Natural killer cell (primary cell): ENCODE measurements around the gene TMEM121B. TPM values are rescaled to one million over a fixed set of nuclear protein-coding genes. Genes with fewer than 3 reads are reported as not detected.

Experiments used
- ATAC-seq, 3 donors: fragments of 150-1000 bp in 2 of 3; fragments of 200-7000 bp in 1 of 3; cut with Tn5 transposase; 1 replicate in 1 of 3; 2 replicates in 2 of 3; pipeline ENCODE4 v1.10.0; 2021; ENCODE audit warnings: mild to moderate bottlenecking in 2 of 3, moderate library complexity in 2 of 3
- DNase-seq, 2 donors: peaks; one replicate each; pipeline versions ENCODE4 v3.0.0 to v3.0.0-alpha.2; 2013 to 2021; ENCODE audit warnings: mixed read lengths in 1 of 2
- H3K27ac ChIP-seq: one replicate; pipeline ENCODE4 v1.5.1; 2013; ENCODE audit warnings: mild to moderate bottlenecking, low read length
- H3K27me3 ChIP-seq: one replicate; pipeline ENCODE4 v1.6.1; 2013; ENCODE audit warnings: low read length; ENCODE audit not compliant: control insufficient read depth, insufficient read depth
- H3K36me3 ChIP-seq: one replicate; pipeline ENCODE4 v1.6.1; 2013; ENCODE audit warnings: low read length; ENCODE audit not compliant: control insufficient read depth, insufficient read depth
- H3K4me1 ChIP-seq: one replicate; pipeline ENCODE4 v1.6.1; 2013; ENCODE audit warnings: low read length; ENCODE audit not compliant: control insufficient read depth, insufficient read depth
- H3K4me3 ChIP-seq: one replicate; pipeline ENCODE4 v1.5.1; 2013; ENCODE audit warnings: low read length
- H3K9me3 ChIP-seq: one replicate; pipeline ENCODE4 v1.6.1; 2013; ENCODE audit warnings: low read length; ENCODE audit not compliant: control insufficient read depth, insufficient read depth
- H3K27ac Mint-ChIP-seq, 2 donors: one replicate each; pipeline ENCODE4 v1.8.0; 2022; ENCODE audit warnings: mild to moderate bottlenecking in 2 of 2, mixed read lengths in 2 of 2, moderate library complexity in 1 of 2
- H3K27me3 Mint-ChIP-seq, 2 donors: one replicate each; pipeline ENCODE4 v1.8.0; 2022; ENCODE audit warnings: low read depth in 2 of 2, mixed read lengths in 2 of 2
- H3K36me3 Mint-ChIP-seq: one replicate; pipeline ENCODE4 v1.8.0; 2022; ENCODE audit warnings: mixed read lengths
- H3K4me1 Mint-ChIP-seq, 2 donors: one replicate each; pipeline ENCODE4 v1.8.0; 2022; ENCODE audit warnings: mixed read lengths in 2 of 2
- H3K4me3 Mint-ChIP-seq: one replicate; pipeline ENCODE4 v1.8.0; 2022; ENCODE audit warnings: mild to moderate bottlenecking, moderate library complexity, mixed read lengths
- H3K9me3 Mint-ChIP-seq, 2 donors: one replicate each; pipeline ENCODE4 v1.8.0; 2022; ENCODE audit warnings: mixed read lengths in 2 of 2
- WGBS: methylation state at CpG from one replicate; pipeline ENCODE4 v1.1.7; 2013; ENCODE audit warnings: missing lambda C conversion rate; ENCODE audit not compliant: insufficient coverage; 5-methylcytosine and 5-hydroxymethylcytosine counted together
- intact Hi-C: fragments of 100-400 bp; cut with micrococcal nuclease; formaldehyde crosslinking; loops from one replicate; pipeline ENCODE4 v1.14.2; 2022
- total RNA-seq, 4 donors: library from RNA; stranded (reverse); fragments of 120-200 nt in 1 of 4; gene quantifications; one replicate each; pipeline versions ENCODE4 v1.2.3 to v1.2.4, GENCODE V29; 2013 to 2022
- TF ChIP-seq, protein P1 (sequence below): fragments of 200-600 bp; IDR thresholded peaks from one replicate; pipeline ENCODE4 v1.8.0; 2022; ENCODE audit warnings: antibody characterized with exemption

TMEM121B gene
- total RNA-seq, 3 donors from 2014 or later (not counting 1 experiment from before 2014, with no cell fraction given): 0.18 to 0.35 TPM; not detected in 1

DNA sequence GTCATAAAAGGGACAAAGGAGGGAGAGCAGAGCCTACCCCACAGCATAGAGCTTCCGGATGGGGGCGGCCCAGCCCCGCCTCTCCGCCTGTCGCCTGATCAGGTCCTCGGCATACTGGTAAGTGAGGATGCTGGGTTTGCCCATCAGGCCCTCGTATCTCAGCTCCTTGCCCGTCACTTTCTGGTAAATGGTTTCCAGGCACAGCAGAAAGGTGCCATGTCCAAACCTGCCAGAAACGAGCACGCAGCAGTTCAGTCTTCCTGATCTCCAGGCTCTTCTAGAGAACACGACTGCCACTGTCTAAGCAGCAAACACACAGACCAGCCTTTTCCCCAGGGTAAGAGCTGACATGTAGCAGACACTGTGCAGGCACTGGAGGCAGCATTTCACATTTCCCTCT lies 17.4 kb upstream of the TMEM121B start:
- Histone ChIP-seq H3K36me3 (peaks cover 31% of the 10 kb centered on the region), H3K9me3 (no peaks in the 10 kb centered on the region), H3K4me3 (no peak overlapping the region), H3K4me1 (no peaks in the 10 kb centered on the region), H3K27ac (no peak overlapping the region), H3K27me3 (no peaks in the 10 kb centered on the region)
- H3K27ac Mint-ChIP-seq: no peak overlapping the region
- no peaks in the 10 kb centered on the region for H3K9me3 Mint-ChIP-seq
- no peaks in the 10 kb centered on the region for H3K27me3 Mint-ChIP-seq
- WGBS: 95% methylated on average over 11 of the region's 11 CpGs
- intact Hi-C loops: no loop called here
- ATAC-seq: no peak
- H3K4me3 Mint-ChIP-seq: no peak overlapping the region
- TF ChIP-seq, protein P1, sequence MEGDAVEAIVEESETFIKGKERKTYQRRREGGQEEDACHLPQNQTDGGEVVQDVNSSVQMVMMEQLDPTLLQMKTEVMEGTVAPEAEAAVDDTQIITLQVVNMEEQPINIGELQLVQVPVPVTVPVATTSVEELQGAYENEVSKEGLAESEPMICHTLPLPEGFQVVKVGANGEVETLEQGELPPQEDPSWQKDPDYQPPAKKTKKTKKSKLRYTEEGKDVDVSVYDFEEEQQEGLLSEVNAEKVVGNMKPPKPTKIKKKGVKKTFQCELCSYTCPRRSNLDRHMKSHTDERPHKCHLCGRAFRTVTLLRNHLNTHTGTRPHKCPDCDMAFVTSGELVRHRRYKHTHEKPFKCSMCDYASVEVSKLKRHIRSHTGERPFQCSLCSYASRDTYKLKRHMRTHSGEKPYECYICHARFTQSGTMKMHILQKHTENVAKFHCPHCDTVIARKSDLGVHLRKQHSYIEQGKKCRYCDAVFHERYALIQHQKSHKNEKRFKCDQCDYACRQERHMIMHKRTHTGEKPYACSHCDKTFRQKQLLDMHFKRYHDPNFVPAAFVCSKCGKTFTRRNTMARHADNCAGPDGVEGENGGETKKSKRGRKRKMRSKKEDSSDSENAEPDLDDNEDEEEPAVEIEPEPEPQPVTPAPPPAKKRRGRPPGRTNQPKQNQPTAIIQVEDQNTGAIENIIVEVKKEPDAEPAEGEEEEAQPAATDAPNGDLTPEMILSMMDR: no peak
- H3K4me1 Mint-ChIP-seq: no peaks in the 10 kb centered on the region
- DNase-seq: no peak
- no peaks in the 10 kb centered on the region for H3K36me3 Mint-ChIP-seq

DNA sequence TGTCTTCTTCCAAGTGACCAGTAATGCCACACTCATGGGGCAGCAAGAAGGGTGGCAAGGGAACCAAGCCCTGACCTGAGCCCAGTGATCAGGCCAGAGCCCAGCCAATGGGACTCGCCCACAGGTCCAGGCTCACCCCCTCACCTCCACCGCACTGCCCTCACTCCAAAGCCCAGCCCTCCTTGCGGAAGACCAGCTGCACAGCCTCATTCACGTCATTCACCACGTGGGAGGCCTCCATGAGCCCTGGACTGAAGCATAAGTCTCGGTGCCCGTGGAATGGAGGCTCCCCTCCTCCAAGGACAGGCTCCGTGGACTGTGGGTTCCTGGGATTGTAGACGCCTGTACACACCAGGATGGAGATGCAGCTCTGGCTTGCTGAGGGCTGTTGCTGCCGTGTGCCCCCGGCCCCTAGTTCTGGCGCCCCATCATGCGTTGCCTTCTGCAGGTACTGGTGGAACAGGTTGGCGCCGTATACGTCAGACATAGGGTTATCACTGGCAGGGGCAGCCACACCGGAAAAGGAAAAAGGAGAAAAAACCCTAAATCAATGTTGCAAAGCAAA lies 16.8 kb upstream of the TMEM121B start:
- intact Hi-C loops: no loop called here
- H3K27ac Mint-ChIP-seq: no peak overlapping the region
- Histone ChIP-seq H3K9me3 (no peaks in the 10 kb centered on the region), H3K36me3 (peaks cover 26% of the 10 kb centered on the region), H3K4me1 (no peaks in the 10 kb centered on the region), H3K27me3 (no peaks in the 10 kb centered on the region), H3K27ac (no peak overlapping the region), H3K4me3 (no peak overlapping the region)
- DNase-seq (no peak), ATAC-seq (no peak)
- H3K27me3 Mint-ChIP-seq: no peaks in the 10 kb centered on the region
- no peaks in the 10 kb centered on the region for H3K4me1 Mint-ChIP-seq
- H3K4me3 Mint-ChIP-seq: no peak overlapping the region
- H3K36me3 Mint-ChIP-seq: no peaks in the 10 kb centered on the region
- TF ChIP-seq, protein P1: no peak
- no peaks in the 10 kb centered on the region for H3K9me3 Mint-ChIP-seq
- WGBS: 94% methylated on average over 17 of the region's 17 CpGs

DNA sequence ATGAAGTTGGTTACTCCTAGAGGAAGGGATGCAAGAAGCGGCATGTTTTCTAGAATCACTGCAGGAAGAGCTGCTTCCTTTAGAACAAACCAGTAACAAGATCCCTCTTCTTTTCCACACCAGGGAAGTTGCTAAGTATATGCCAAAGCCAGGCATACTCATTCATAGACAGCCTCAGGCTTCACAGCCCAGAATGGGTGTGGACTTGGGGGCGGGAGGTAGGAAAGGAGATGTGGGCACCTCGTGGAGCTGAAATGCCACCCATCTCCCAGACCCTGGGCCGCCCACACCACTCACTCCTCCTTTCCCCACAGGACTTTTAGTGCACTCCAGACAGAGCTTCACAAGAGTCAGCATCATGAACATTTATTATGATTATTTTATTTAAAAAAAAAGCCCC lies 16.0 kb upstream of the TMEM121B start:
- H3K36me3 ChIP-seq: peaks cover 23% of the 10 kb centered on the region

More for the DNA sequence above, 16.0 kb upstream of the TMEM121B start:
- Mint-ChIP-seq H3K36me3 (no peaks in the 10 kb centered on the region), H3K27me3 (no peaks in the 10 kb centered on the region), H3K27ac (no peak overlapping the region), H3K4me1 (no peaks in the 10 kb centered on the region), H3K4me3 (no peak overlapping the region), H3K9me3 (no peaks in the 10 kb centered on the region)
- 87% methylated on average over 3 of the region's 4 CpGs for WGBS
- DNase-seq (no peak), ATAC-seq (no peak)
- intact Hi-C loops: no loop called here
- Histone ChIP-seq H3K4me1 (no peaks in the 10 kb centered on the region), H3K4me3 (no peak overlapping the region), H3K27ac (no peak overlapping the region), H3K9me3 (no peaks in the 10 kb centered on the region), H3K27me3 (no peaks in the 10 kb centered on the region)
- TF ChIP-seq, protein P1: no peak
